UCSD-AML1 (cell line): ENCODE data around the gene CLASP1.
"Not testable (repeated sequence)": the region's sequence is repeated elsewhere in the genome, so short reads cannot be mapped to it uniquely, and the experiment has no call there.

Source experiments
- DNase-seq: peaks from one replicate; lab custom pipeline; 2025; ENCODE audit not compliant: unreplicated experiment; lab: John Stamatoyannopoulos, UW

The CLASP1 gene

GRCh38 chr2:121649149-121649595, at the start of gene CLASP1:
Gene CLASP1 (minus strand): TSS chr2:121649462. CDS start chr2:121605895, 43,567 bp downstream.
- DNase-seq, result peak; percentile 79

GRCh38 chr2:121698318-121698930, 49.2 kb upstream of the CLASP1 start:
- no peak for DNase-seq

- no peak for DNase-seq
Observed at GRCh38 chr2:121697108-121697631, 47.9 kb upstream of the CLASP1 start.

GRCh38 chr2:121696410-121696930, 47.2 kb upstream of the CLASP1 start:
- DNase-seq, result no peak

- DNase-seq, result no peak
Observed at GRCh38 chr2:121695171-121695451, 45.8 kb upstream of the CLASP1 start.

- DNase-seq, result no peak
Observed at GRCh38 chr2:121694398-121695170, 45.3 kb upstream of the CLASP1 start.

- DNase-seq, result not testable (repeated sequence)
Observed at GRCh38 chr2:121690572-121690971, 41.3 kb upstream of the CLASP1 start.

- DNase-seq, result no peak
Observed at GRCh38 chr2:121690095-121690494, 40.8 kb upstream of the CLASP1 start.

GRCh38 chr2:121689356-121689755, 40.1 kb upstream of the CLASP1 start:
- DNase-seq, result no peak

- DNase-seq, result no peak
Observed at GRCh38 chr2:121688820-121689219, 39.6 kb upstream of the CLASP1 start.

GRCh38 chr2:121686902-121687301, 37.6 kb upstream of the CLASP1 start:
- no peak for DNase-seq

GRCh38 chr2:121686218-121686617, 37.0 kb upstream of the CLASP1 start:
- no peak for DNase-seq

GRCh38 chr2:121682396-121683298, 33.4 kb upstream of the CLASP1 start:
- DNase-seq, result no peak

GRCh38 chr2:121677855-121678254, 28.6 kb upstream of the CLASP1 start:
- DNase-seq, result no peak

GRCh38 chr2:121671621-121672020, 22.4 kb upstream of the CLASP1 start:
- DNase-seq, result not testable (repeated sequence)

GRCh38 chr2:121670181-121670580, 20.9 kb upstream of the CLASP1 start:
- DNase-seq, result no peak

GRCh38 chr2:121667618-121668017, 18.4 kb upstream of the CLASP1 start:
- no peak for DNase-seq

- no peak for DNase-seq
Observed at GRCh38 chr2:121666042-121666441, 16.8 kb upstream of the CLASP1 start.

- no peak for DNase-seq
Observed at GRCh38 chr2:121665504-121665903, 16.2 kb upstream of the CLASP1 start.

GRCh38 chr2:121664713-121665112, 15.5 kb upstream of the CLASP1 start:
- no peak for DNase-seq

GRCh38 chr2:121664086-121664485, 14.8 kb upstream of the CLASP1 start:
- DNase-seq, result no peak
